Globus pallidus (tissue), 1 donor: Measurements from ENCODE around the gene RNU7-1.

ENCODE experiments used
- DNase-seq: peaks from one replicate; pipeline ENCODE4 v3.0.0-alpha.2; 2015; ENCODE audit warnings: low spot score

The RNU7-1 gene

DNA sequence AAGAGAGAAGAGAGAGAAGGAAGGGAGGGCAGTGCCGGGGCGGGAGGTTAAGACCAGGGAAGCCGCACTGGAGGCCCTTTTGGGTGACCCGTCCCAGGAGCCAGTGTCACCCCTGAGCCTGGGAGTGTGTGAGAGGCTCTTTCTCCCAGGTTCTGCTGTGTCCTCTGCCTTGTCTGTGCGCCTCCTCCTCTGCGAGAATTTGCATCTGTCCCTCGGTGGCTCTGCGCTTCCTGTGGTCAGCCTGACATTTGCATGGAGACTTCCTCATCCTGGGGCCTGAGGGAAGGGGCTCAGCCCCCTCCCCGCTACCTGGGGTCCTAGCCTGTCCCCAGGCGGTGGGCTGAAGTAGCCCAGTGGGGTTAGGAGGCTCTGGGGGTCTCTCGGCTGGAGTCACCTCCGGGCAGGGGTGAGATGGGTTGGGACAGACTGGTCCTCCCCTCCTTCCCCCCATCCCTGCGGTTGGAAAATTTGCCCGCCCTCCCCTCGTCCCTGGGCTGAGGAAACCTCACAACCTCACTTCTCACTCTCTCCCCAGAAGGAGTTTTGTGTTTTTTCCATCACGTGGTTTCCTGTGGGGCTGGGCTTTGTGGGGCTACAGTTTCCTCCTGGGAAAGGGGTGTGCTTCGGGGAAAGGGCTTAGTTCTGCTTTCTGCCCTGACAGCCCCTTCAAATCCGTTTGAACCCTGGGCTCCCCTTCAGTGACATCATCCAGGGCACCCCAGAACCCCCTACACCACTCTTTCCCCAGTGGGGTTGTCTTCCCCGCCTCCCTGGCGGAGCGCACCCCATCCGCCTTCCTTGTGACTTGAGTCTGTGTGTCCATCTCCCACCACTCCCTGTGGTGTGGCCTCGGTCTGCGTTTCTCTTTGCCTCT, 10.1 kb downstream of the RNU7-1 start:
- no peak for DNase-seq

GRCh38 chr12:6954316-6955107, 10.9 kb downstream of the RNU7-1 start:
- DNase-seq = no peak

DNA sequence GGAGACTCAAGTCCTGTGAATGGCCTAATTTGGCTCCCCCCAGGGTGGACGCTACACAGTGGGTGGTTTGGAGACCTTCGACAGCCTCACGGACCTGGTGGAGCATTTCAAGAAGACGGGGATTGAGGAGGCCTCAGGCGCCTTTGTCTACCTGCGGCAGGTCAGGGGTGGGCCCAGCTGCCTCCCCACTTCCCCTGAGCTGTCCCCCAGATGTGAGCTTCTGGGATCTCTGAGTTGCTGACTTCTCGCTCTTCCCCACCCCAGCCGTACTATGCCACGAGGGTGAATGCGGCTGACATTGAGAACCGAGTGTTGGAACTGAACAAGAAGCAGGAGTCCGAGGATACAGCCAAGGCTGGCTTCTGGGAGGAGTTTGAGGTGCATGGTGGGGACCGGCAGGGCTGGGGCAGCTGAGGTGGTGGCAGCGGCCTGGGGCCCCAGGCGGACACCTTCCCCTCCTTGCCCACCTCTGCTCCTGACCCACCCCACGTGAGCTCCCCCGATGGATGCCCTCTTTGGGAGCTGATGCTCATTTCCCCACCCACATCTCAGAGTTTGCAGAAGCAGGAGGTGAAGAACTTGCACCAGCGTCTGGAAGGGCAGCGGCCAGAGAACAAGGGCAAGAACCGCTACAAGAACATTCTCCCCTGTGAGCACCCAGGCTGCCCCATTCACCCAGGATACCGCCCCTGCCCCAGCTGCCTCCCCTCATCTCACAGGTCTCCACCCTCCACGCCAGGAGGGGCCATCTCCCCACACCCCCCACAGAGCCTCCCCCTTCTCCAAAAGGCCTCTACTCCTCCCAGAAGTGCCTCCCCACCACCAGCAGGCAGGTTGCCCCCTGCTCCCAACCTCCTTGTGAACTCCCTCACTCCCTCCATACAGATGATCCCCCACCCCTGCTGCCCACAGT, 11.7 kb downstream of the RNU7-1 start:
- no peak for DNase-seq

DNA sequence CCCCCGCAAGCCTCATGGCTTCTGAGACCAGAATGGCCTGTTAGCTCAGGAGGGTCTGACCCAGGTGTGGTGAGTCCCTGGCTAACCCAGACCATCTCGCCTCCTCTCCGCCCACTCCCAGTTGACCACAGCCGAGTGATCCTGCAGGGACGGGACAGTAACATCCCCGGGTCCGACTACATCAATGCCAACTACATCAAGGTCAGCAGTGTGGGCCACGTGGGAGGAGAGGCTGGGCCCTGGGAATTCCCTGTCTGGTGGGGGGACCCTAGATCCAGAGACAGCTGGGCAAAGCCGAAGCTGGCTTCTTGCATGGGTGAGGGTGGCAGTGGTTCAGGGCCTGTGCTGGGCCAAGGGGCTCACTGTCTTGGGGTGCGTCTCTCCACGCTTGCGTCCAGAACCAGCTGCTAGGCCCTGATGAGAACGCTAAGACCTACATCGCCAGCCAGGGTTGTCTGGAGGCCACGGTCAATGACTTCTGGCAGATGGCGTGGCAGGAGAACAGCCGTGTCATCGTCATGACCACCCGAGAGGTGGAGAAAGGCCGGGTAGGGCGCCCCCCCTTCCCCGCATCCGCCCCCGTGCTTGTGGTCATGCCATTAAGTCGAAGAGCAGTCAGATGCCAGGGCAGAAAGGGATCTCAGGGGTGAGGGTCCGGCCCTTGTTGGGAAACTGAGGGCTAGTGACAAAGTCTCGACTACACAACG, 12.6 kb downstream of the RNU7-1 start:
- no peak for DNase-seq

DNA sequence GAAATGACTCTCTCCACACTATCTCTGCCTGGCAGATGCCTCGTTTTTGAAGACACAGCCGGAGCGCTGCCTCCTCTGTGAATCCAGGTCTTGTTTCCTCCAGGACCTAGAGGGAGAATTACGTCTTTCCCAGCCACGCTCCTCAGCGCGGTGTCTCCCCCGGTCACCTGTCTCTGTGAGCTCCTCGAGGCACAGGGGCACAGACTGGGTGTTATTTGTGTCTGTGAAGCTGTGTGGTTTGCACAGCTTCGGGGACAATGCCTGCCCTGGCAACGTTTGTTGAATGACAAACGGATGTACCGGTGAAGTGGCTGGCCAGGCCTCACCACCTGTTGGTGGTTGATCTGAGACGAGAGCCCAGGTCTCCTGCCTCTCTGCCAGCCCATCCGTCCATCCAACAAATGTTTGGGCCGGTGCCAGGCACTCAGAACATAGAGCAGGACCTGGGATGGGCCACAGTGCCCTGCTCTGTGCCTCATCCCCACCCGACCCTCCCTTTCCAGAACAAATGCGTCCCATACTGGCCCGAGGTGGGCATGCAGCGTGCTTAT, 13.6 kb downstream of the RNU7-1 start:
- no peak for DNase-seq

- no peak for DNase-seq
Measured at GRCh38 chr12:6957741-6958608, 14.4 kb downstream of the RNU7-1 start.

GRCh38 chr12:6958609-6959057, 15.0 kb downstream of the RNU7-1 start:
- no peak for DNase-seq

DNA sequence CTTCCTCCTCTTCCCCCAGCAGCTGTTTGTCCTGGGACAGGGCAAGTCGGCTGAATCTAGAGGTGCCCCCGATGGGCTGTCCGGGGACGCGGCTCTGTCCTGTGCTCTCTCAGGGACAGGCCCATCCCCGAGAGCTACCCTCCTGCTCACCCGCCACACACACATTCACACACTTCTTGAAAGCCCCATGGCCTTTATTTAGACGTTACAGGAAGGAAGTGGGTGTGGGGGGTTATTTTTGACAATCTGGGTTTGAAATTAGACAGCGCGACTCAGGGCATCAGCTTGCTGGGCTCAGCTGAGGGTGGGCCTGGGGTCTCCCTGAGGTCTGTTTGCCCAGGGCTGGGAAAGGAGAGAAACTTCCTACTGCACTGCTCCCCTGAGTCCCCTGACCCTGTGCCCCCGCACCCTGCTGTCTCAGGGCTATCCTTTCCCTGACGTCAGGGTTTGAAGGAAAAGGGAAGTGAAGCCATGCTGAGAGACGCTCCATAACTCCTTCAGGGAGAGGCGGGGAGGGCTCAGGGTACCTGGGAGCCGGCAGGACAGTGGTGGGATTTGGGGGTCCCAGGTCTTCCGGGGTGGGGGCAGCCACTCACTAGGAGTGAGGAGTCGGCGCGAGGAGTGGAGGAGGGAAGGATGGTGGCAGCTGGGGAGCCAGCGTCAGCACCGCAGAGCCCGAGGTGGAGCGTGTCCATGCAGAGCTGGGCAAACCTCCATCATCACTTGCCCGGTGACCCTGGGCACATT, 15.6 kb downstream of the RNU7-1 start:
- DNase-seq = no peak

DNA sequence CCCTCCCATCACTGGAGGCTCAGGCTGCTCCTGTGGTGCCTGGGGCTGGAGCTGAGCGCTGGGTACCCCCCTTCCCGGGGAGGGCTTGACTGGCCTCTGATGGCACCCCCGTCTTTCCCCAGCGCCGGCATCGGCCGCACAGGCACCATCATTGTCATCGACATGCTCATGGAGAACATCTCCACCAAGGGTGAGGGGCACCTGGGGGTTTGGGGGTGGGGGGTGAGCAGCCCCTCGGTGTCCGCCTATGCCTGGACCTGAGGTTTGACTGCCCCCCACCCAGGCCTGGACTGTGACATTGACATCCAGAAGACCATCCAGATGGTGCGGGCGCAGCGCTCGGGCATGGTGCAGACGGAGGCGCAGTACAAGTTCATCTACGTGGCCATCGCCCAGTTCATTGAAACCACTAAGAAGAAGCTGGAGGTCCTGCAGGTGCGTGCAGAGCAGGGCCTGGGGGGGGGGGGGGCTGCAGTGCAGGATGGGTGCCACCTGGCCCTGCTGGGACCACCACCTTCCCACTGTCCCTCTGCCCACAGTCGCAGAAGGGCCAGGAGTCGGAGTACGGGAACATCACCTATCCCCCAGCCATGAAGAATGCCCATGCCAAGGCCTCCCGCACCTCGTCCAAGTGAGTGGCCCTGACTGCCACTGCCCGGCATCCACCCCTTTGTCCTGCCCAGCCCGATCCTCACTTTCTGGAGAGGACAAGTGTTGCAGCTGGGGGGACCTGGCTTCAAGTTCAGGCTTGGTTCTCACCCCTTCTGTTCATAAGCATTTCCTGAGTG, 16.4 kb downstream of the RNU7-1 start:
- no peak for DNase-seq

DNA sequence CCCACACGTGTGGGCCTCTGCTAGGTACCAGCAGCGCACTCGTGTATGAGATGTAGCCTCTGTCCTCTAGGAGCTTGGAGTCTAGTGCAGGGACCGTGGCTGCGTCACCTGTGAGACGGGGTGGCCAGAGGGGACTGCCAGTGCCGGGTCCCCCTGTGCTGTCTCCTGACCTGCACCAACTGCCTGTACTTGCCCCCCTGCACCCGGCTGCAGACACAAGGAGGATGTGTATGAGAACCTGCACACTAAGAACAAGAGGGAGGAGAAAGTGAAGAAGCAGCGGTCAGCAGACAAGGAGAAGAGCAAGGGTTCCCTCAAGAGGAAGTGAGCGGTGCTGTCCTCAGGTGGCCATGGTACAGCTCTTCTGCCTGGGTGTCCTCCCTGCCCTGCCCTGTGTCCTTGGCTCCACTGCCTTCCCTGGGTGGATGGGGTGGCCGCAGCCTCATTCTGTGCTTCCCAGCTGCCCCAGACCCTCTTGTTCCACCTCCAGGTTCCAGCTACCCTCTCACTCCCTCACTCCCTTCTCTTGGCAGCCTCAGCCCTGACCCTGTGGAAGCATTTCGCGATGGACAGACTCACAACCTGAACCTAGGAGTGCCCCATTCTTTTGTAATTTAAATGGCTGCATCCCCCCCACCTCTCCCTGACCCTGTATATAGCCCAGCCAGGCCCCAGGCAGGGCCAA, 17.1 kb downstream of the RNU7-1 start:
- no peak for DNase-seq

DNA sequence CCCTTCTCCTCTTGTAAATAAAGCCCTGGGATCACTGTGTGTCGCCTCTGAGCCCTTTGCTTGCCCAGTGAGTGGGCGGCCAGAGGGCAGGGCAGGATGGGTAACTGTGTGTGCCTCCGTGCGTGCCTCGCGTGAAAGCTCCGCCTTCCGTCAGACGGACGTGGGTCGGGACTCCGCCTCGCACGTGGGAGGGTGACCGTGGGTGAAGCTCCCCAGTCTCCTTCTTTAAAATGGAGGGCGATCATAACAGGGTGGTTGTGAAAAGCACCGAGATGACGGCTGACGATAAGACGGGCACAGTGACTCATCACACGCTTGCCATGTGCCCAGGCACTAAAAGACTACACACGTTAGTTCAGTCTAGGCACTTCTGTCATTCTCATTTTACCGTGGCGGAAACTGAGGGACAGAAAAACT, 17.7 kb downstream of the RNU7-1 start:
- no peak for DNase-seq

DNA sequence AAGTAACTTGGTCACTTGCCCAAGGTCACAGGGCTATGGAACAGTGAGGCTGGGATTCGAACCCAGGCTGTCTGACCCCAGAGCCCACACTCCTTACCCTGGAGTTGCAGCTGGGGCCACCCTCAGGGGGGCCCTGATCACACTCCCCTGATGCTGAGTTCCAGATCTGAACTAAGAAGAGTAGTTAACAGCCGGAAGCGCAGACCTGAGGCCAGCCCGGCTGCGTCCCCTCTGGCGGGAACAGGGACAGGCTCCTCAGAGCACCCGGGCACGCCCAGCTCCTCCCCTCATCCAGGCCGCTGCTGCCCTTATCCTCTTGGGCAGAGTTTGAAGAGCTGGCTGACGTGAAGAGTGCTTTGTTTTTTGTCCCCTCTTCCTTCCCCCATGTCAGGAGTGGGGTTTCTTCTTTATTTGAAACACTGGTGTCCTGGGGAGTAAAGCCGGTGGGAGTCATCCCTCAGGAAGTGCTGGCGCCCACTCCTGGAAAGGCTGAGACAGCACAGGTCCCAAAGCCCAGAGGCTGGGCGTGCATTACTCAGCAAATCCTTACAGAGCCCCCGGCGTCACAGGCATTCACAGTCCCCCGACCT, 18.2 kb downstream of the RNU7-1 start:
- DNase-seq = no peak

DNA sequence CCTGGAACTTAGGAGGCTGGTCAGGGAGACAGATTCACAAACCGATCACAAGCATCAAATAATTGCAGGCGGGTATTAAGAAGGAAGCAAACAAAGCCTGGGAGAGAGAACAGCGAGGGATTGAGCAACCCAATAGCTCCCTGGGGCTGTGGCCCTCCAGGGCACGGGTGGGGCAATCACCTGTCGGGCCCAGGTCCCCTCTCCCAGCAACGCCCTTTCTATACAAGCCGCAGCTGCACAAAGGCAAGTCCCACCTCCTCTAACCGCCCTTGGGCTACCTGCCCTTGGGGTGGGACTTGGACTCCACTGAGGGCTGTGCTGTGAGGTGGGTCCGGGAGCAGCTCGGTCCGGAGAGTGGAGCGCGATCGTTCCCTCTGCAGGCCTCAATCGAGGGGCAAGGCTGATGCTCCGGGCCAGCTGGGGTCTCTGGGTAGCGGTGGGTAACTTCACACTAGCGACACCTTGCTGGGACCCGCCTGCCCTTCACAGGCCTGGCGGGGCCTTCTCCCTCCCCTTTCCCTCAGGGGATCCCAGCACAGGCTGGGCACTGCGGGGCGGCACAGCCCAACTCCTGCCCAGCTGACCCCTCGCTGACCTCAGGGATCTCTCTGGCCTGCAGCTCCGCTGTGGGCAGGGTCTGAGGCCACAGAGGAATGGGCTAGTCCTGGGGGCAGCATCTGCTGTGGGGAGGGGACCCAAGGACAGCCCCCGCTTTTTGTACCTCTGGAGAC, 18.8 kb downstream of the RNU7-1 start:
- no peak for DNase-seq

DNA sequence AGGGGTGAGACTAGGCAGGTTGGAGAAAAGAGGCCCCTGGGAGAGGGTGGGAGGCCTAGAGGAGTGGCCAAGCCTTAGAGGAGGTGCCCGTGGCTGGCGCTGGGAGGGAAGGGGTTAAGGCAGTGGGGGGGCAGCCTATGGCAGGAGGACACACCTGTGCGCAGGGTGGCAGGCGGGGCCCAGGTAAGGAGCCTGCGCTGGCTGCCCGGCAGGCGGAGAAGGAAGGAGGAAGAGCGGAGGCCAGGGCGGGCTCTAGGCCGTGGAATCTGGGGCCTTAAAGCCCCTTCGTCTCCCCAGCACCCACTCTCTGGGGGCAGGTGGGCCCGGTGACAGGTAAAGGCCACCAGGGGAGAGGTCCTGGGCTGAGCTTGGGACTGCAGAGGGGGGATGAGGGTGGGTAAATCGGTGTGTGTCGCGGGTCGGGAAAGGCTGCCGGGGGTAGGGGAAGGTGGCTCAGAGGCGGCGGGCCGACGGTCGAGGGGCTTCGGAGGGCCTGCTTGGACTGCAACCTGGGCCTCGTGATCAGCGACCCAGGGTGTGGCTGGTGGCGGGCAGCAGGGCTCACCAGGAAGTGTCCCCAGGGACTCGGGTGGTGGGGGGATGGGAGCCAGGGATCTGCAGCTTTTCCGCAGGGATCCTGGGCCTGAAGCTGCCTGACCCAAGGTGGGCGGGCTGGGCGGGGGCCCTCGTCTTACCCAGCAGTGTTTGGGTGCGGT, 19.6 kb downstream of the RNU7-1 start:
- DNase-seq = no peak

GRCh38 chr12:6963791-6964413, 20.3 kb downstream of the RNU7-1 start:
- no peak for DNase-seq

GRCh38 chr12:6964605-6965025, 21.0 kb downstream of the RNU7-1 start:
- DNase-seq = no peak
